RWPE1 (cell line): Measurements from ENCODE around the gene ADH4.
"Not testable (repeated sequence)": the region's sequence is repeated elsewhere in the genome, so short reads cannot be mapped to it uniquely, and the experiment has no call there.

Experiments used
- CTCF ChIA-PET: fragments of 350-600 bp; sonication (Branson Sonifier 250); formaldehyde crosslinking; extraction: SDS; loops from one replicate; lab custom pipeline; 2021; lab: Yijun Ruan, JAX
- POLR2A ChIA-PET: fragments of 400-600 bp; formaldehyde crosslinking; extraction: SDS; loops from one replicate; lab custom pipeline; 2020; ENCODE audit warnings: antibody characterized with exemption; ENCODE audit not compliant: low non-redundant PET; lab: Yijun Ruan, JAX
- DNase-seq: peaks from one replicate; pipeline ENCODE4 v3.0.0; 2012; ENCODE audit warnings: low spot score
- H3K27ac ChIP-seq: fragments of 450-650 bp; 2 replicates; pipeline ENCODE4 v1.5.1; 2017
- CTCF ChIP-seq: fragments of 450-650 bp; conservative IDR thresholded peaks from 2 replicates; pipeline ENCODE4 v1.5.1; 2017; ENCODE audit warnings: low read depth, mild to moderate bottlenecking

Gene ADH4

GRCh38 chr4:99088481-99089365 is 55.4 kb downstream of the ADH4 start, which contains the start of gene ADH5:
ADH5 (minus strand) TSS chr4:99088788; CDS start chr4:99088700, 88 bp downstream.
- no peak for TF ChIP-seq CTCF
- H3K27ac ChIP-seq, result peak within 1 kb of the TSS; percentile 98
- CTCF ChIA-PET, result interaction anchor here (0.8 to 1.1 kb wide), 3 partner anchors 33 to 159 kb away, joined by 3 to 5 read pairs (median 4); no protein-coding TSS in a partner anchor
- peak; percentile 87 for DNase-seq
- POLR2A ChIA-PET, result interaction anchor here (0.5 to 0.7 kb wide), 4 partner anchors 92 to 868 kb away, joined by 3 read pairs; no protein-coding TSS in a partner anchor

GRCh38 chr4:99088023-99088449 is 56.1 kb downstream of the ADH4 start:
- TF ChIP-seq CTCF, result no peak
- H3K27ac ChIP-seq, result peak overlapping the region; percentile 98
- peak; percentile 71 for DNase-seq
- ChIA-PET CTCF (interaction anchor here (1.0 kb wide), 1 partner anchor 148 kb away, joined by 5 read pairs; no protein-coding TSS in a partner anchor), POLR2A (interaction anchor here (0.6 kb wide), 1 partner anchor 815 kb away, joined by 3 read pairs; no protein-coding TSS in a partner anchor)

- no peak for DNase-seq
- ChIA-PET CTCF (no interaction called here), POLR2A (no interaction called here)
- H3K27ac ChIP-seq, result no peak overlapping the region
- no peak for TF ChIP-seq CTCF
These were observed 59.5 kb downstream of the ADH4 start for GRCh38 chr4:99084595-99084994.

DNA sequence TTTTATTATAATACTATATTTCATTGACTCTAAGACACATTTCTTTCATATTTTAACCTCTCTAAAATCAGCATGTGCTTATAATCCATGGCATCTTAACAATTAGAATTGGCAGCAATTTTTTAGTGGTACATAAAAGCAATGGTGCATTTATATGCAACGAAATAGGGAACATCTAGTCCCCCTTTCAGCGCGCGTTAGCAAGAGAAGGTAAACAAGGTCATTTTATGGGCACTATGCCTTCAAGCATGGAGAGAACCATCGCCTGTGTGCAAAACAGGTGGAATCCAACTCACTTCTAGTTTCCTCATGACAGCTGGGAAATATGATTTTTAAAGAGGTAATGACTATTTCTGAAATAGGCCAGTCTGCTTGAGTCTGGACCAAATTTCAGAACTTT is 61.9 kb downstream of the ADH4 start:
- ChIA-PET CTCF (no interaction called here), POLR2A (no interaction called here)
- DNase-seq, result no peak
- H3K27ac ChIP-seq, result no peak overlapping the region
- no peak for TF ChIP-seq CTCF

DNA sequence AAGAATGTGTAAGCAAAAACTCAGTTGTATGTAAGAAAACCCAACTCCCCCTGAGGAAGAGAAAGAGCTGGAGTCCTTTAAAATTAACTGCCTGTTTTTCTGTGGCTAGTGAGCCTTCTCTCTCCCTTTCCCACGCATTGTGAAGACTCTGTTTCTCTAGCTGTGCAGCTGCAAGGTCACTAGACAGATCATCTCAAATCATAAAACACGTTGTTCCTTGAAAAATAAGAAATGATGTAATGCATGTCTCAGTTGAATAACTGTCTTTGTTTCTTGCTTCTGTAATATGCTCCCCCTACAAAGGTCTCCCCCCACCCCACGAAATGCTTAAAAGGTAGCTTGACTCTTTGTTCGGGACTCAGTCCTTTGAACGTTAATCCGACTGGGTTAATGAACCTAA is 63.2 kb downstream of the ADH4 start:
- DNase-seq, H3K27ac ChIP-seq: not testable (repeated sequence)
- ChIA-PET CTCF (interaction anchor here (0.6 kb wide), 1 partner anchor 1416 kb away, joined by 3 read pairs; no protein-coding TSS in a partner anchor), POLR2A (interaction anchor here (0.6 kb wide), 1 partner anchor 25 kb away, joined by 4 read pairs; no protein-coding TSS in a partner anchor)

DNA sequence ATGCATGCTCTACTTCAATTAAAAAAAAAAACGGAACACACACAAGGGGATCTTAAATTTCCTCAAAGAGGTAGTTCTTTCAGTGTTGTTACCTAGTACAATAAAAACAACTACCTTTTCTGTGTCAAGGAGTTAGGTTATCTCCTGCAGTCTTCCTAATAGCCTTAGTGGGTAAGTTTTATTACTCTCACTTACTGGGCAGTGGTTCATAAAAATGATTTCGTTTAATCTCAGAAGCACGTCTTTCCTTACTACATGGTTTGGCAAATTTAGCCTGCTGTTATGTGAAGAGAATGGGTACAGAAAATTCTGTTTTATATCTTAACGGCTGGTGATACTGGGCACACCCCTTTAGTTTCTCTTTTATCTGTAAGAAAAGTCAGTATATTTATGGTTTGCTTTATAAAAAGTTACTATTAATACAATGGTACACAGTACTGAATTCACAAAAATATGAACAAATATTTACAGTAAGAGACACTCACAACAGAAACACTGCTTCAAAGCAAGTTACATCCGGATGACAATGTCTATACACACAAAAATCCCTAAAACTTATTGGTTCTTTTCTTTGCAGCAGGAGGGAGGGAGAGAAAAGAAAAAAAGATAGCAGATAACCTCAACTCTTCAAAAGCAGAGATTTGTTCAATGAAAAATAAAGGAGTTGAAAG is 64.3 kb downstream of the ADH4 start:
- DNase-seq, result no peak
- POLR2A ChIA-PET, result no interaction called here
- CTCF ChIA-PET, result no interaction called here
- H3K27ac ChIP-seq, result no peak overlapping the region
- TF ChIP-seq CTCF, result no peak
